ENCODE measurements around the gene RALGPS1.

- no peak for TF ChIP-seq EP300 (IDR thresholded peaks at IDR 0.05)
- TF ChIP-seq, protein P1, sequence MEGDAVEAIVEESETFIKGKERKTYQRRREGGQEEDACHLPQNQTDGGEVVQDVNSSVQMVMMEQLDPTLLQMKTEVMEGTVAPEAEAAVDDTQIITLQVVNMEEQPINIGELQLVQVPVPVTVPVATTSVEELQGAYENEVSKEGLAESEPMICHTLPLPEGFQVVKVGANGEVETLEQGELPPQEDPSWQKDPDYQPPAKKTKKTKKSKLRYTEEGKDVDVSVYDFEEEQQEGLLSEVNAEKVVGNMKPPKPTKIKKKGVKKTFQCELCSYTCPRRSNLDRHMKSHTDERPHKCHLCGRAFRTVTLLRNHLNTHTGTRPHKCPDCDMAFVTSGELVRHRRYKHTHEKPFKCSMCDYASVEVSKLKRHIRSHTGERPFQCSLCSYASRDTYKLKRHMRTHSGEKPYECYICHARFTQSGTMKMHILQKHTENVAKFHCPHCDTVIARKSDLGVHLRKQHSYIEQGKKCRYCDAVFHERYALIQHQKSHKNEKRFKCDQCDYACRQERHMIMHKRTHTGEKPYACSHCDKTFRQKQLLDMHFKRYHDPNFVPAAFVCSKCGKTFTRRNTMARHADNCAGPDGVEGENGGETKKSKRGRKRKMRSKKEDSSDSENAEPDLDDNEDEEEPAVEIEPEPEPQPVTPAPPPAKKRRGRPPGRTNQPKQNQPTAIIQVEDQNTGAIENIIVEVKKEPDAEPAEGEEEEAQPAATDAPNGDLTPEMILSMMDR (IDR thresholded peaks at IDR 0.05): no peak
- TF ChIP-seq POLR2AphosphoS5 (IDR thresholded peaks at IDR 0.05): no peak
- TF ChIP-seq POLR2A (IDR thresholded peaks at IDR 0.05): no peak
Measured at GRCh38 chr9:127015921-127016512, 101.4 kb downstream of the RALGPS1 start.
